Measurements from ENCODE around the gene ADAP1. TPM values are rescaled to one million over a fixed set of nuclear protein-coding genes. Genes with fewer than 3 reads are reported as not detected.

The ADAP1 gene
- total RNA-seq, 1 donor from 2014 or later, result 26.9 TPM

DNA sequence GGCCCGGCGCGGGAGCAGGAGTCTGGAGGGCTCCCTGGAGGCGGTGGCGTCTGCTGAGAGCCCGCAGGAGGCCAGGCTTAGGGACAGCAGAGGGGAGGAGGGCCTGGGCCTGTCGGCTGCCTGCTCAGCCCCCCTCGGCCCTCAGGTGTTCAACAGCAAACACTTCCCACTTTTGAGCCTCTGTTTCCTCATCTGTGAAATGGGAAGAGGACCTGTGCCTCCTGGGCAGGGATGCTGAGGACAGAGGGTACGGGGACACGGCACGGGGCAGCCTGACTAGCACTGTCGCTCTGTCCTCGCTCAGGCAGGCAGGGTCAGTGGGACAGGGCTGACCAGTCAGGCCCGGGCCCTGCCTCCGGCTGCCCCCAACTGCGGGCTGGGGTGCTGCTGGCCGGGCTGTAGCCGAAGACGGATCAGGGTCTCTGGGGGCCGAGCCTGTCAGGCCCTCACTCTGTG, 29.2 kb upstream of the ADAP1 start:
- no peaks in the 10 kb centered on the region for H3K36me3 ChIP-seq (ENCODE audit: control insufficient read depth, insufficient read depth, low read length)
- DNase-seq (ENCODE audit: low read depth) (no peak), FAIRE-seq (no peak)
- TF ChIP-seq, protein P1, sequence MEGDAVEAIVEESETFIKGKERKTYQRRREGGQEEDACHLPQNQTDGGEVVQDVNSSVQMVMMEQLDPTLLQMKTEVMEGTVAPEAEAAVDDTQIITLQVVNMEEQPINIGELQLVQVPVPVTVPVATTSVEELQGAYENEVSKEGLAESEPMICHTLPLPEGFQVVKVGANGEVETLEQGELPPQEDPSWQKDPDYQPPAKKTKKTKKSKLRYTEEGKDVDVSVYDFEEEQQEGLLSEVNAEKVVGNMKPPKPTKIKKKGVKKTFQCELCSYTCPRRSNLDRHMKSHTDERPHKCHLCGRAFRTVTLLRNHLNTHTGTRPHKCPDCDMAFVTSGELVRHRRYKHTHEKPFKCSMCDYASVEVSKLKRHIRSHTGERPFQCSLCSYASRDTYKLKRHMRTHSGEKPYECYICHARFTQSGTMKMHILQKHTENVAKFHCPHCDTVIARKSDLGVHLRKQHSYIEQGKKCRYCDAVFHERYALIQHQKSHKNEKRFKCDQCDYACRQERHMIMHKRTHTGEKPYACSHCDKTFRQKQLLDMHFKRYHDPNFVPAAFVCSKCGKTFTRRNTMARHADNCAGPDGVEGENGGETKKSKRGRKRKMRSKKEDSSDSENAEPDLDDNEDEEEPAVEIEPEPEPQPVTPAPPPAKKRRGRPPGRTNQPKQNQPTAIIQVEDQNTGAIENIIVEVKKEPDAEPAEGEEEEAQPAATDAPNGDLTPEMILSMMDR (IDR thresholded peaks at IDR 0.05; ENCODE audit: insufficient read depth, low read length, severe bottlenecking), result no peak
- peaks cover 2% of the 10 kb centered on the region for H3K27me3 ChIP-seq (ENCODE audit: control insufficient read depth, insufficient read depth, low read length)
- no peak overlapping the region for H3K4me3 ChIP-seq (ENCODE audit: low read depth, low read length)

DNA sequence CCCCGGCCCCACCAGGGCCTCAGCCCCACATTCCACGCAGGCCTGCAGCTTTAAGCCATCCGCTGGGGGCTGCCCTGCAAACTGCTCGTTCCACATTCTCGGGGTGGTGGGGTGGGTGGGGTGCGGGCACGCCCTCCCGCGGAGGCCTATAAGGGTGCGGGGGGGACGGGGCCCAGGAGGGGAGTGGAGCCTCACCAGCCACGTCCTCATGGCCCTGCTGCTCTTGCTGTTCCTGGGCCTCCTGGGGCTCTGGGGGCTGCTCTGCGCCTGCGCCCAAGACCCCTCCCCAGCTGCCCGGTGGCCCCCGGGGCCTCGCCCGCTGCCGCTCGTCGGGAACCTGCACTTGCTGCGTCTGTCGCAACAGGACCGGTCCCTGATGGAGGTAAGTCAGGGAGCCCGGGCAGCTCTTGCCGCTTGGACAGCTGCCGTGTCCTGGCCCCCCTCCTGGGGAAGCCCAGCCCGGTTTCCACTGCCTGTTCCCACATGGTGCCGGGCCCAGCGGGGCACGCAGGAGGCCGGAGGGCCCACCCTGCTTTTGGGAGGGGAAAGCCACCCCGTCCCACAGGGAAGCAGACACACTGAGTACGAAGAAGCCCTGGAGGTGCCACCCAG, 28.6 kb upstream of the ADAP1 start, which contains the start of gene CYP2W1:
Gene CYP2W1 (plus strand): TSS at position 178 of the 612 bp plus-strand sequence. CDS start 31 bp downstream, at position 209.
- H3K4me3 ChIP-seq (ENCODE audit: low read depth, low read length), result no peak within 1 kb of the TSS
- FAIRE-seq (no peak), DNase-seq (ENCODE audit: low read depth) (no peak)
- H3K27me3 ChIP-seq (ENCODE audit: control insufficient read depth, insufficient read depth, low read length), result peaks cover 2% of the 10 kb centered on the region
- no peaks in the 10 kb centered on the region for H3K36me3 ChIP-seq (ENCODE audit: control insufficient read depth, insufficient read depth, low read length)
- TF ChIP-seq, protein P1 (IDR thresholded peaks at IDR 0.05; ENCODE audit: insufficient read depth, low read length, severe bottlenecking), result no peak

DNA sequence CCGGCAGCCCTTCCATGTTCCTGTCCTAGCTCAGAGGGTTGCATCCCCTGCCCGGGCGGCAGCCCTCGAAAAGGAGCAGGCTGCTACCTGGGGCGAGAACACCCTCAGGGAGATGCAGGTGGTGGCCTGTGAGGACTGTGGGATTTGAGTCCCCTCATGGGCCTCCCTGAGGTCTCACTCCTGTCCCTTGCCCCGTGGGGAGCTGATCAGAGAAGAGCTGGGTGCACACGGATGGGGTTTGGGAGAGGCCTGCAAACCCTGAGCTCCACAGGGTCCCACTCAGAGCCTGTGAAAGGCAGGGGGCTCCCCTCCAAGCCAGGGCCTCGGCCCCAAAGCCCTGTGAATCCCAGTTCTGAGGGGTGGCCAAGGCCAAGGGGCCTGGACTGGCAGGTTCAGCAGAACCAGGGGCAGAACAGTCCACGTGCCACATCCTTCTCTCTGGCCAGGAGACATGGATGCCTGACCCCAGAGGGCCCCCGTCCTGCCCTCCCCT, 28.1 kb upstream of the ADAP1 start:
- no peak for DNase-seq (ENCODE audit: low read depth)
- Histone ChIP-seq H3K4me3 (ENCODE audit: low read depth, low read length) (no peak overlapping the region), H3K27me3 (ENCODE audit: control insufficient read depth, insufficient read depth, low read length) (peaks cover 2% of the 10 kb centered on the region), H3K36me3 (ENCODE audit: control insufficient read depth, insufficient read depth, low read length) (no peaks in the 10 kb centered on the region)
- FAIRE-seq, result no peak
- TF ChIP-seq, protein P1 (IDR thresholded peaks at IDR 0.05; ENCODE audit: insufficient read depth, low read length, severe bottlenecking), result no peak

DNA sequence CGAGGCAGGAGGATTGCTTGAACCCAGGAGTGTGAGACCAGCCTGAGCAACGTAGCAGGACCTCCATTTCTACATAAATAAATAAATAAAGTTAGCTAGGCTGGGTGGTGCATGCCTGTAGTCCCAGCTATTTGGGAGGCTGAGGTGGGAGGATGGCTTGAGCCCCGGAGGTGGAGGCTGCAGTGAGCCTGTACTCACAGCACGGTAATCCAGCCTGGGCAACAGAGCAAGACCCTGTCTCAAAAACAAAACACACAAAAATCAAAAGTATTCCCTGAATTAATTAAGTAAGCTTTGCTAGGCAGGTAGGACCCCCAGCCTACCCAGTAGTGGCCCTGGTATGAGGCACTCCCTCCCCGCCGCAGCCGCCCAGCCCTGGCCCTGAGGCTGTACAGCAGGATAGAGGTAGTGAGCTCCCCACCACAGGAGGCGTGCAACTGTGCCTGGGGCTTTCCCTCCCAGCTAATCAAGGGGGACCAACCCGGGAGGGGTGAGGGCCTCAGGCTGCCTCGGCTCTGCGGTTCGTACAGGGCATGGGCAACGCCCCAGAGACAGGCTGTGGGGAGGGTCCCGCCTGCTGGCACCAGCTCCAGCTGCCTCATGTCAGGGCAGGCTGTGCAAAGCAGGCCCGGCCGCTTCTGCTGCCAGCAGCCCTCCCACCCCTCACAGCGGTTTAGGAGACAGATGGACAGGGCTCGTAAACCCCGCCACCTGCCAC, 27.5 kb upstream of the ADAP1 start:
- DNase-seq (ENCODE audit: low read depth) (no peak), FAIRE-seq (no peak)
- TF ChIP-seq, protein P1 (IDR thresholded peaks at IDR 0.05; ENCODE audit: insufficient read depth, low read length, severe bottlenecking), result no peak
- Histone ChIP-seq H3K27me3 (ENCODE audit: control insufficient read depth, insufficient read depth, low read length) (peaks cover 2% of the 10 kb centered on the region), H3K4me3 (ENCODE audit: low read depth, low read length) (no peak overlapping the region), H3K36me3 (ENCODE audit: control insufficient read depth, insufficient read depth, low read length) (no peaks in the 10 kb centered on the region)

DNA sequence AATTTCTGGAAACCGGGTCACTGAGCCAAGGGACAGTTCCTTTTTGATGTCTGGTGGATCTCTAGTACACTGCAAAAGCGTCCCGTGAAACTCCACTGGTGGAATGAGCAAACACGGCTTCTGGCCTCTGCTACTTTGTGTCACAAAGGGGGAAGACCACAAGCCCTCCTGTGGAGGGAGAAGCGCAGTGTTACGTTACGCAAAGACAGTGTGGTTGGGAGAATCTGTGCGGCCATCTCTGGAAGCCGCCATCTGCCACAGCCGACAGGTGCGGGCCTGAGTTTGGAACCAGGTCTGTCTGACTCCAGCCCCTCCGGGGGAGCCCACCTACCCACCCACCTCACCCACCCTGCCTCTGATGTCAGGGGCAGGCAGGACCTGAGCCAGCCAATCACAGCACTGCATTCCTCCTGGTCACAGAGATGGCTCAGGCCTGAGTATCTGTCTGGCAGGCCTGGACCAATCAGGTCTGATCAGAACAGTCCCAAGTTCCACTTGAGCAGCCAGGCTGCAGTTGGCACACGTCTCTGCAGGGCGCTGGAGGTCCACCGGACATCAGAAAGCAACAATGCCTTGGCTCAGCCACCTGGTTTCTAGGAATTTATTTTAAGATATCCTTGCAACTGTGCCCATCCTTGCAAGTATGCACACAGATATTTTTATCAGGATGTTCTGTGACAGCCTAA, 25.5 kb upstream of the ADAP1 start:
- TF ChIP-seq, protein P1 (IDR thresholded peaks at IDR 0.05; ENCODE audit: insufficient read depth, low read length, severe bottlenecking), result no peak
- no peaks in the 10 kb centered on the region for H3K36me3 ChIP-seq (ENCODE audit: control insufficient read depth, insufficient read depth, low read length)
- no peak for FAIRE-seq
- no peak for DNase-seq (ENCODE audit: low read depth)
- no peak overlapping the region for H3K4me3 ChIP-seq (ENCODE audit: low read depth, low read length)
- peaks cover 2% of the 10 kb centered on the region for H3K27me3 ChIP-seq (ENCODE audit: control insufficient read depth, insufficient read depth, low read length)
